ENCODE results near the gene FAM120B. TPM values are rescaled to one million over a fixed set of nuclear protein-coding genes. Genes with fewer than 3 reads are reported as not detected.

The FAM120B gene
- total RNA-seq, 3 donors from 2014 or later (not counting 1 experiment from before 2014, with no cell fraction given), result 37.8 to 55.6 (median 39.9) TPM

DNA sequence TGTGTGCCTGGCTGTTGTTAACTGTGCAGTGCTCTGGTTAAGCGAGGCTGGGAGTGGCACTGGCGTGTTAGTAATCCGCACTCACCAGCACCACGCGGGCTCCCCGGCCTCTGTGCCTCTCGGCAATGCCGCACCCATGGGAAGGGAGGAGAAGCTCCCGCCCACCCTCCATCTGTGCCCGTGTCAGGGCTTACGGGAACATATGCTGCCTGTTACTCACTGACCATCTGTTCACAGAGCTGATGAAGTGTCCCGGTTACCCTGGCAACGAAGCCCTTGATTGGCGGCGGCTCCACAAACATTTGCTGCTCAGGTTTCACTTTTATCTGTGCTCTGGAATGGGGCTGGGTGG is 131.8 kb downstream of the FAM120B start:
- Mint-ChIP-seq H3K27ac (peak overlapping the region; percentile 86 to 88), H3K36me3 (no peaks in the 10 kb centered on the region), H3K4me3 (peak overlapping the region; percentile 76), H3K9me3 (no peaks in the 10 kb centered on the region), H3K27me3 (ENCODE audit: low read depth in 2 of 2) (no peaks in the 10 kb centered on the region), H3K4me1 (peaks cover 53 to 57% of the 10 kb centered on the region in 2 donors)
- TF ChIP-seq, protein P1, sequence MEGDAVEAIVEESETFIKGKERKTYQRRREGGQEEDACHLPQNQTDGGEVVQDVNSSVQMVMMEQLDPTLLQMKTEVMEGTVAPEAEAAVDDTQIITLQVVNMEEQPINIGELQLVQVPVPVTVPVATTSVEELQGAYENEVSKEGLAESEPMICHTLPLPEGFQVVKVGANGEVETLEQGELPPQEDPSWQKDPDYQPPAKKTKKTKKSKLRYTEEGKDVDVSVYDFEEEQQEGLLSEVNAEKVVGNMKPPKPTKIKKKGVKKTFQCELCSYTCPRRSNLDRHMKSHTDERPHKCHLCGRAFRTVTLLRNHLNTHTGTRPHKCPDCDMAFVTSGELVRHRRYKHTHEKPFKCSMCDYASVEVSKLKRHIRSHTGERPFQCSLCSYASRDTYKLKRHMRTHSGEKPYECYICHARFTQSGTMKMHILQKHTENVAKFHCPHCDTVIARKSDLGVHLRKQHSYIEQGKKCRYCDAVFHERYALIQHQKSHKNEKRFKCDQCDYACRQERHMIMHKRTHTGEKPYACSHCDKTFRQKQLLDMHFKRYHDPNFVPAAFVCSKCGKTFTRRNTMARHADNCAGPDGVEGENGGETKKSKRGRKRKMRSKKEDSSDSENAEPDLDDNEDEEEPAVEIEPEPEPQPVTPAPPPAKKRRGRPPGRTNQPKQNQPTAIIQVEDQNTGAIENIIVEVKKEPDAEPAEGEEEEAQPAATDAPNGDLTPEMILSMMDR (IDR thresholded peaks at IDR 0.05), result no peak
- intact Hi-C loops (cut with micrococcal nuclease), result no loop called here
- Histone ChIP-seq H3K36me3 (ENCODE audit: control insufficient read depth, insufficient read depth, low read length) (no peaks in the 10 kb centered on the region), H3K27me3 (ENCODE audit: control insufficient read depth, insufficient read depth, low read length) (no peaks in the 10 kb centered on the region), H3K4me1 (ENCODE audit: control insufficient read depth, insufficient read depth, low read length) (peaks cover 58% of the 10 kb centered on the region), H3K4me3 (ENCODE audit: low read length) (peak overlapping the region; percentile 45), H3K9me3 (ENCODE audit: control insufficient read depth, insufficient read depth, low read length) (peaks cover 6% of the 10 kb centered on the region), H3K27ac (ENCODE audit: low read length) (peak overlapping the region; percentile 91)
- DNase-seq, result peak; percentile 45 to 66
- peak; percentile 87 to 93 (median 91) for ATAC-seq
- 6% methylated on average over 15 of the region's 15 CpGs for WGBS (ENCODE audit: insufficient coverage)

DNA sequence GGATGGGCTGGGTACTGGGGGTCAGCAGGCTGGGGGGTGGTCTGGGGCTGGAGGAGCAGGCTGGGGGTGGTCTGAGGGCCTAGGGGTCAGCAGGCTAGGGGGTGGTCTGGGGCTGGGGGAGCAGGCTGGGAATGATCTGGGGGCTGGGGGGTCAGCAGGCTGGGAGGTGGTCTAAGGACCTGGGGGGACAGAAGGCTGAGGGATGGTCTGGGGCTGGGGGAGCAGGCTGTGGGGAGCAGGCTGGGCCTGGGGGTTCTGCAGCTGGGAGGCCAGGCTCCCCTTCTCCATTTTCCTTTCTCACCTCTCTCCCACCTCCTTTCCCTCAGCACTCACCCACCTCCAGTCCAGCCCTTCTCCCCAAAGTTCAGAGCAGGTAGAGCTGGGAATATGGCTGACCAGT is 132.3 kb downstream of the FAM120B start:
- Histone ChIP-seq H3K9me3 (ENCODE audit: control insufficient read depth, insufficient read depth, low read length) (peaks cover 6% of the 10 kb centered on the region), H3K4me3 (ENCODE audit: low read length) (no peak overlapping the region), H3K4me1 (ENCODE audit: control insufficient read depth, insufficient read depth, low read length) (peaks cover 62% of the 10 kb centered on the region), H3K27me3 (ENCODE audit: control insufficient read depth, insufficient read depth, low read length) (no peaks in the 10 kb centered on the region), H3K36me3 (ENCODE audit: control insufficient read depth, insufficient read depth, low read length) (no peaks in the 10 kb centered on the region), H3K27ac (ENCODE audit: low read length) (peak overlapping the region; percentile 65)
- Mint-ChIP-seq H3K27me3 (ENCODE audit: low read depth in 2 of 2) (no peaks in the 10 kb centered on the region), H3K27ac (peak overlapping the region; percentile 86 to 88), H3K9me3 (no peaks in the 10 kb centered on the region), H3K4me1 (peaks cover 58 to 61% of the 10 kb centered on the region in 2 donors), H3K4me3 (peak overlapping the region; percentile 76), H3K36me3 (no peaks in the 10 kb centered on the region)
- DNase-seq (no peak), ATAC-seq (no peak)
- TF ChIP-seq, protein P1 (IDR thresholded peaks at IDR 0.05), result no peak
- intact Hi-C loops (cut with micrococcal nuclease), result no loop called here

DNA sequence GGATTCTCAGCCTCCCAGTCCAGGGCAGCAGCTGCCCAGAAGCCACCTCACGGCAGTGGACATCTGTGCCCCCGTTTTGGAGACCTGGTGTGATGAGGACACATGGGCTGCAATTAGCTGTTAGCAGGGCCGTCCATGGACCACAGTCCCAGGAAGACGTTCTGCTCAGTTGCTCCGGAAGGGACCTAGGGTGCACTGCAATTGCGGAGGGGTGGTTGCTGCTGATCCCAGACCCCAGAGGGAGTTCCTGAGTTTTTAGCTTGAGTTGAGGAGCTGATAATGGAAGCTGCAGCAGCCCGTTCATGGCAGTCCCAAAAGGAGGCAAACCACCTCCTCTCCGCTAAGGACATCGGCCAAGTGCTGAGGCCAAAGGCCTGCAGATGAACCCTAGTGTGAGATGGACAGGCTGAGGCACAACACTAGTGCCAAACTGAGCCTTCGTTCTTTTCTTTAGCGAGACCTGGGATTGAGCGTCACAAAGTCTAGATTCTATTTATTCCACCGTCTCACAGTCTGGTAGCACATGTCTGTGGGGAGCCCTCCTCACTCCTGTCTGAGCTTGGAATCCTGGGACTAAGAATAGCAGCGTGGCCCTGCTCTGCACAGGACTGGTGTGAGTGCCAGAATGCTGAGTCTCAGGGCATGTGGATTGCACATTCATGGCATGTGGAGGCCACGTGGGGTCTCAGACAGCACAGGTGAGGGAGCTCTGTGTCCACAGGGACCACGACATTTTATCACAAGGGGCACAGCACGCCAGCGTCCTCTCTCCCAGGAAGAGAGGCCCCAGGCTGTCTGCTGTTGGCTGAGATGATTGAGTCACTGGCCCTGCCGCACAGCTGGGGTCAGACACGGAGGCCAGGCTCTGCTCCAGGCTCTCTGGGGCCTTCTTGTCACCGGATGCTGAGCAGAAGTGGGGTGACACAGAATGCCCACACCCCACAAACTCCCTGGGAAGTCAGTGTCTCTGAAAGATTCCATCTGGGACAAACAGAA is 133.1 kb downstream of the FAM120B start:
- DNase-seq, result no peak
- peaks cover 66 to 69% of the 10 kb centered on the region in 2 donors for H3K4me1 Mint-ChIP-seq
- TF ChIP-seq, protein P1 (IDR thresholded peaks at IDR 0.05), result no peak
- Histone ChIP-seq H3K4me3 (ENCODE audit: low read length) (no peak overlapping the region), H3K36me3 (ENCODE audit: control insufficient read depth, insufficient read depth, low read length) (no peaks in the 10 kb centered on the region), H3K27ac (ENCODE audit: low read length) (peak overlapping the region; percentile 65), H3K4me1 (ENCODE audit: control insufficient read depth, insufficient read depth, low read length) (peaks cover 70% of the 10 kb centered on the region), H3K9me3 (ENCODE audit: control insufficient read depth, insufficient read depth, low read length) (peaks cover 6% of the 10 kb centered on the region), H3K27me3 (ENCODE audit: control insufficient read depth, insufficient read depth, low read length) (no peaks in the 10 kb centered on the region)
- WGBS (ENCODE audit: insufficient coverage), result 88% methylated on average over 21 of the region's 21 CpGs
- H3K9me3 Mint-ChIP-seq, result no peaks in the 10 kb centered on the region
- H3K27ac Mint-ChIP-seq, result peak overlapping the region; percentile 86 to 88
- no peak for ATAC-seq
- H3K27me3 Mint-ChIP-seq (ENCODE audit: low read depth in 2 of 2), result no peaks in the 10 kb centered on the region
- no peaks in the 10 kb centered on the region for H3K36me3 Mint-ChIP-seq
- H3K4me3 Mint-ChIP-seq, result peak overlapping the region; percentile 76
- intact Hi-C loops (cut with micrococcal nuclease), result loop anchor here (5.0 kb wide), 3 partner anchors 32 to 132 kb away; partner anchors contain the start of gene FAM120B

Data from natural killer cell (primary cell).